HEK293T (cell line): Measurements from ENCODE around the gene TLX2.

Source experiments
- CTCF ChIA-PET: fragments of 350-600 bp; formaldehyde crosslinking; extraction: SDS; loops from one replicate; lab custom pipeline; 2021; ENCODE audit warnings: antibody characterized with exemption, inconsistent platforms; lab: Yijun Ruan, JAX
- POLR2A ChIA-PET: fragments of 350-600 bp; formaldehyde crosslinking; extraction: SDS; loops from one replicate; lab custom pipeline; 2020; ENCODE audit warnings: antibody characterized with exemption, inconsistent platforms; lab: Yijun Ruan, JAX
- DNase-seq: peaks from one replicate; pipeline ENCODE4 v3.0.0; 2012; ENCODE audit warnings: mixed read lengths; ENCODE audit errors: extremely low spot score
- ARNT ChIP-seq: fragments of 450-650 bp; IDR thresholded peaks from 2 replicates; pipeline ENCODE4 v1.6.1; 2017; ENCODE audit warnings: mild to moderate bottlenecking
- BHLHE40 ChIP-seq: fragments of 450-650 bp; IDR thresholded peaks from 2 replicates; pipeline ENCODE4 v1.6.1; 2016; ENCODE audit warnings: mild to moderate bottlenecking, moderate library complexity, borderline replicate concordance
- CTBP1 ChIP-seq: fragments of 450-650 bp; IDR thresholded peaks from 2 replicates; pipeline ENCODE4 v1.6.1; 2016; ENCODE audit warnings: borderline replicate concordance
- ELF4 ChIP-seq: fragments of 450-650 bp; IDR thresholded peaks from 2 replicates; pipeline ENCODE4 v1.6.1; 2017; ENCODE audit warnings: antibody characterized with exemption
- FOXA1 ChIP-seq: fragments of 450-650 bp; IDR thresholded peaks from 2 replicates; pipeline ENCODE4 v1.6.1; 2016; ENCODE audit warnings: mild to moderate bottlenecking
- FOXK2 ChIP-seq: fragments of 450-650 bp; IDR thresholded peaks from 2 replicates; pipeline ENCODE4 v1.6.1; 2016; ENCODE audit warnings: mild to moderate bottlenecking
- FOXM1 ChIP-seq: fragments of 450-650 bp; IDR thresholded peaks from 2 replicates; pipeline ENCODE4 v1.6.1; 2017; ENCODE audit warnings: mild to moderate bottlenecking, borderline replicate concordance
- HDGF ChIP-seq: fragments of 450-650 bp; IDR thresholded peaks from 2 replicates; pipeline ENCODE4 v1.6.1; 2017; ENCODE audit warnings: antibody characterized with exemption, borderline replicate concordance
- L3MBTL2 ChIP-seq: fragments of 450-650 bp; conservative IDR thresholded peaks from 2 replicates; pipeline ENCODE4 v1.6.1; 2016; ENCODE audit warnings: mild to moderate bottlenecking
- LEF1 ChIP-seq: fragments of 450-650 bp; IDR thresholded peaks from 2 replicates; pipeline ENCODE4 v1.6.1; 2017; ENCODE audit warnings: mild to moderate bottlenecking, borderline replicate concordance
- NFRKB ChIP-seq: fragments of 450-650 bp; IDR thresholded peaks from 2 replicates; pipeline ENCODE4 v1.6.1; 2016; ENCODE audit warnings: mild to moderate bottlenecking, moderate library complexity
- PKNOX1 ChIP-seq: fragments of 450-650 bp; IDR thresholded peaks from 2 replicates; pipeline ENCODE4 v1.6.1; 2016
- SP1 ChIP-seq: fragments of 450-650 bp; IDR thresholded peaks from 2 replicates; pipeline ENCODE4 v1.6.1; 2017
- SUZ12 ChIP-seq: fragments of 450-650 bp; IDR thresholded peaks from 2 replicates; pipeline ENCODE4 v1.6.1; 2016; ENCODE audit warnings: mild to moderate bottlenecking
- TARDBP ChIP-seq: fragments of 450-650 bp; IDR thresholded peaks from 2 replicates; pipeline ENCODE4 v1.6.1; 2016
- ZNF384 ChIP-seq: fragments of 450-650 bp; IDR thresholded peaks from 2 replicates; pipeline ENCODE4 v1.6.1; 2016

The TLX2 gene

GRCh38 chr2:74542978-74543377 is 28.7 kb downstream of the TLX2 start:
- POLR2A ChIA-PET = interaction anchor here (0.9 kb wide), 1 partner anchor 16 kb away, joined by 3 read pairs; no protein-coding TSS in a partner anchor
- TF ChIP-seq LEF1 (no peak), BHLHE40 (no peak), PKNOX1 (no peak), FOXM1 (no peak), FOXK2 (no peak)
- CTCF ChIA-PET = no interaction called here
- no peak for DNase-seq

- no peak for DNase-seq
- POLR2A ChIA-PET = interaction anchor here (1.4 to 1.7 kb wide), 2 partner anchors 12 to 72 kb away, joined by 3 to 6 read pairs; partner anchors contain the start of gene MRPL53
- no peak for TF ChIP-seq FOXM1
- TF ChIP-seq NFRKB = no peak
- no peak for TF ChIP-seq L3MBTL2
- no peak for TF ChIP-seq LEF1
- CTCF ChIA-PET = interaction anchor here (0.9 kb wide), 1 partner anchor 40 kb away, joined by 4 read pairs; no protein-coding TSS in a partner anchor
Measured at GRCh38 chr2:74544634-74545033, 30.4 kb downstream of the TLX2 start.

GRCh38 chr2:74546004-74546403 is 31.8 kb downstream of the TLX2 start:
- ChIA-PET POLR2A (interaction anchor here (0.9 to 1.7 kb wide), 4 partner anchors 12 to 73 kb away, joined by 3 to 6 read pairs (median 4); partner anchors contain the start of genes AUP1, HTRA2 and MRPL53), CTCF (no interaction called here)
- no peak for TF ChIP-seq SP1
- no peak for TF ChIP-seq FOXK2
- no peak for TF ChIP-seq FOXA1
- DNase-seq = no peak

GRCh38 chr2:74548285-74548899 is 34.1 kb downstream of the TLX2 start:
- POLR2A ChIA-PET = interaction anchor here (1.0 to 1.8 kb wide), 4 partner anchors 14 to 76 kb away, joined by 3 to 7 read pairs (median 6); partner anchors contain the start of gene MRPL53
- CTCF ChIA-PET = no interaction called here
- peak; percentile 44 for DNase-seq
- TF ChIP-seq FOXK2 (no peak), NFRKB (no peak), L3MBTL2 (peak; percentile 35; the same call in 1 of the 2 replicates), LEF1 (0 out of 2 replicates have a peak, but pooled peaks have one; percentile 26), HDGF (no peak), ELF4 (no peak), CTBP1 (no peak), PKNOX1 (no peak), BHLHE40 (no peak), FOXM1 (no peak), FOXA1 (no peak)

GRCh38 chr2:74548900-74549826 is 34.9 kb downstream of the TLX2 start:
- ChIA-PET POLR2A (interaction anchor here (1.0 to 1.8 kb wide), 7 partner anchors 15 to 77 kb away, joined by 3 to 7 read pairs (median 4); partner anchors contain the start of genes HTRA2 and MRPL53), CTCF (interaction anchor here (0.9 kb wide), 1 partner anchor 37 kb away, joined by 4 read pairs; no protein-coding TSS in a partner anchor)
- DNase-seq = peak; percentile 68
- TF ChIP-seq FOXA1 = no peak
- peak; percentile 94 for TF ChIP-seq L3MBTL2
- TF ChIP-seq FOXM1 = no peak

GRCh38 chr2:74550231-74550630 is 36.0 kb downstream of the TLX2 start:
- ChIA-PET CTCF (interaction anchor here (0.9 kb wide), 1 partner anchor 36 kb away, joined by 4 read pairs; no protein-coding TSS in a partner anchor), POLR2A (interaction anchor here (0.6 to 2.3 kb wide), 6 partner anchors 16 to 42 kb away, joined by 3 to 5 read pairs (median 3); partner anchors contain the start of gene HTRA2)
- DNase-seq = no peak
- TF ChIP-seq SP1 (no peak), ELF4 (no peak), ARNT (no peak), CTBP1 (no peak), SUZ12 (no peak), LEF1 (no peak), NFRKB (no peak), TARDBP (no peak), FOXK2 (no peak)

- TF ChIP-seq NFRKB (no peak), L3MBTL2 (no peak), ARNT (no peak), TARDBP (no peak), FOXK2 (no peak), CTBP1 (no peak), LEF1 (no peak), SP1 (no peak), FOXA1 (no peak), ELF4 (no peak), FOXM1 (no peak), SUZ12 (no peak), ZNF384 (no peak), BHLHE40 (no peak)
- POLR2A ChIA-PET = interaction anchor here (2.3 kb wide), 1 partner anchor 17 kb away, joined by 5 read pairs; no protein-coding TSS in a partner anchor
- no peak for DNase-seq
- CTCF ChIA-PET = interaction anchor here (0.6 kb wide), 1 partner anchor 65 kb away, joined by 5 read pairs; no protein-coding TSS in a partner anchor
Measured at GRCh38 chr2:74551530-74551929, 37.3 kb downstream of the TLX2 start.
